NCI-H2029 (cell line): ENCODE measurements around the gene TBX3.

ENCODE experiments used
- DNase-seq: peaks from one replicate; lab custom pipeline; 2025; lab: John Stamatoyannopoulos, UW

TBX3 gene

GRCh38 chr12:114668151-114668885, 15.7 kb downstream of the TBX3 start:
- peak; percentile 86 for DNase-seq

GRCh38 chr12:114667669-114668150, 16.3 kb downstream of the TBX3 start:
- DNase-seq: no peak

DNA sequence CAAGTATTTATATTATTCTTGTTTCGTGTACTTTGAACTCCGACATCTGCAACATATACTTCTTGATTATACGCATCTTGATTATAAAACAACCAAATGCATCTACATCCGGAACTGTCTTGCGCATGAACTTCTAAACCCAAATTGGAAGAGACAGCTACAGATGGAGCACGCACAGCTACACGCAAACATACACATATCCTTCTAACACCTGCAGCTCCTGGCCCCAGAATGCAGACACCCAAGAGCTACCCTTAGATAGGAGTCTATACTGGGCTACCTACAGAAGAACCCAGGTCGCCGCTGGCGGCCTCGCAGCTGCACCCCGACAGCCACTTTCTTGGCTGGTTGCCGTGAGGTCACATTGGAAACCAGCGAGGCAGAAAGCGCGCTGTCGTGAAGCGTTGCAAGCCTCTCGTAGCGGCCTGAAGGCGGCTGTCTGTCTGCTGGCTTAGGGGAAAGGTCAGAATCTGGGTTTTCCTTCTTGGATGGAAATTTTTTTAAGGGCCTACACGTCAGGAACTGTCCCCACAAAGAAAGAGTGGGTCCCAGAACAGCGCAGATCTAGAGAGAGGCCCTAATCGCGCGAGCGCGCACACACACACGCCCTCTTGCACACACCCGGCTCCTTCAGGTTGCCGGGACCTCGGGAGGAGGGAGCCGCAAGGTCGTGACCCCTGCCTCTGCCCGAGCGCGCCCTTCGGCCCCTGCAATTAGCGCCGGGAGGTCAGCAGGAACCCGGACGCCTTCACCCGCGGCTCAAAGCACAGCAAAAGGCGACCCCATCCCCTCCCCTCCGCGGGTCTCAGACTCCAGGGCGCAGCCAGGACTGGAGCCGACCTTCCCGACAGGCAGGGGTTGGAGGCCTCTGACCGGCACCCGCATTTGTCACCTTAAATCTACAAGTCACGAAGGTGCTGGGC, 17.0 kb downstream of the TBX3 start:
- DNase-seq: peak; percentile 17

DNA sequence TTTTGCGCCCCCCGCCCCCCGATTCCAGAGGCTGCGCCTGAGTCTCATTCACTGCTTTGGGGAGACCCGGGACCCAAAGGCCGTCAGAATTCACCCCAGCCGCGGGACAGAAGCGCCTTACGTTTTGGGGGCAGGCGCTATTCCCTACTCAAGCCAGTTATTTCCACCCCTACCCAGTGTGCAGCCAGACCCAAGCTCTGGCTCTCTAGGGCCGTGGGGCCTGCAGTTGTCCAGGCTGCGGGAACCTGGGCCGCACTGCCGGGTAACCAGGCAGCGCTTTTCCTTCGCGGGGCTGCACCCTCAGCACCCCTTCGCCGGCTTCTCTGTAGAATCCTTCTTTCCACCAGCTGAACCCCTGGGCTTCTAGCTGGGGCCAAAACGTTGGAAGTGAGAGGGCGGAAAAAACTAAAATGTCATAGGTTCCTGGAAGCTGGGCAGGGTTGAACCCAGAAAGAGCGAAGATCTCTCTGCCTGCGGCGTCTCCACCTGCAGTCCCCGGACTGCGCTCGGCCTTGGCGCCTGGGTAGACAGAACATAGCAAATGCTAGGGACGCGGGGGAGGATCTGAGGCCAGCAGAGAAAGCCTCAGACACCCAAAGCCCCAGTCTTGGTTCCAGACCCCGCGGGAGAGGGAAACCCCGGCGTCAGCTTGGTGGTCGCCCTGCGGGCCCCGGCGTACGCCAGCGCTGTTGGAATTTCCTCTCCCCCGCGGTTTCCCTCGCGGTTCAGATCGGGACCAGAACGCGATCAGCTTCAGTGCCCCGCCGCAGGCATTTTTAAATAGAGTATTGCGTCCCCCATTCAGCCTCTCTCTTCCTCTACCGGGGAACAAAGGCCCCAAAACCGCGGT, 18.3 kb downstream of the TBX3 start:
- DNase-seq: no peak

DNA sequence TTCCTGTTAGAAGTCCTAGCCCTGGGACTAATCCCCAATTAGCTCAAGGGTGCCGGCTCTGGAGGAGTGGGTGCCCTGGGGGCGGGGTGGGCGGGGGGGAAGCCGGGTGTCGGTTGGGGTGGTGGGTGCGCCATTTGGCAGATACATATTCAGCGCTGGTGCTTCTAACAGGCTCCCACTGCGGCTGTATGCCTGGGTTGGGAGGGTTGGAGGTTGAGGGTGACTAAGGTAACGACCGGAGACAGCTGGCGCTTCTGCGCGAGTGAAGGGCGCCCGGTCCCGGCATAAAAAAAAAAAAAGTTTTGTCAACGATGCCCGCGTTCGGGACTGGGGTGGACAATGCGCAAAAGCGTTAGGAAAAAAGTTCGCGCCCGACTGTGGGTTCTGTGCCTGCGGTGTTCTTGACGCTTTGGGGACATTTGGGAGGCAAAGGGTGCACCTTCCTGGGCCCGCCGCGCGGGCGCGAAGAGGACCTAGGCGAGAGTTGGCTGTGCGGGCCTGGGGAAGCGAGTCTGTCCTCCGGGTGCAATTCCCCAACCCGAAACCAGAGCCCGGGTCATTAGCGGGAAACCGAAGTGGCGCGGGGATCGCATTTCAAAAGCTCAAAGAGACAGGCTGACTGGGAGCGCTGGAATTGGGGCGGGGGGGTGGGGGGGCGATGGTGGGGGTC, 19.2 kb downstream of the TBX3 start:
- DNase-seq: no peak

GRCh38 chr12:114662512-114663177, 21.3 kb downstream of the TBX3 start:
- DNase-seq: peak; percentile 79

DNA sequence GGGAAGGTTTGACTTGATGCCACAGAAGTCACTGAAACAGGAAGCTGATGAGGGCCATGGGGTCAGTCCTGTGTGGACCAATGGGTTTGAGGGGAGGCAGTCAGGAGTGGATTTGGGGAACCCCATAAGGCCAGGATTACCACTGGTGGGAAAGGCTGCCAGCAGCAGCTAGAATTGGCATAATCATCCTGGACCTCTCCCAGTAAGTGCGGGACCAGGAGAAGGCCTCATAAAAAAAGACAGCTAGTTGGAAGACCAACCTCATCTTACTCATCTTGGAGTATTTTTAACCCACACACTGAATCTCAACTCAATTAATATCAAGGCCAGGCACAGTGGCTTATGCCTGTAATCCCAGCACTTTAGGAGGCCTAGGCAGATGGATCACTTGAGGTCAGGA, 22.7 kb downstream of the TBX3 start:
- no peak for DNase-seq

DNA sequence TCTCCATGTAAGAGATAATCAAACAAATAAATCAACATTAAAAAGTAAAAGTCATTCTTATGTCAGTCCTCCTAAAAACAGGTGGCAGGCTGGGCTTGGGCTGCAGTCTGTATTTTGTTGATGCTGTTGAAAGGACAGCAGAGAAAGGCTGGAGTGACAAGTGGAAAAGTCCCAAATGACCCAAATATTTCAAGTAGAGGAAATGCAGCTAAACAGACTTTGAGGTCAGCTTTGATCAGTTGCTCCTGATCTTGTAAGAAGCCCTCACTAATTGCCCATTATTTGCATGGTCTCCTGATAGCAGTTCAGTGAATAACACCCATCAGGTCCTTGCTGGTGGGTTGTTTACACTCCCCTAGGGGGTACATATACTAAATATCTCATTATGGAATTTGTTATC, 24.9 kb downstream of the TBX3 start:
- no peak for DNase-seq

DNA sequence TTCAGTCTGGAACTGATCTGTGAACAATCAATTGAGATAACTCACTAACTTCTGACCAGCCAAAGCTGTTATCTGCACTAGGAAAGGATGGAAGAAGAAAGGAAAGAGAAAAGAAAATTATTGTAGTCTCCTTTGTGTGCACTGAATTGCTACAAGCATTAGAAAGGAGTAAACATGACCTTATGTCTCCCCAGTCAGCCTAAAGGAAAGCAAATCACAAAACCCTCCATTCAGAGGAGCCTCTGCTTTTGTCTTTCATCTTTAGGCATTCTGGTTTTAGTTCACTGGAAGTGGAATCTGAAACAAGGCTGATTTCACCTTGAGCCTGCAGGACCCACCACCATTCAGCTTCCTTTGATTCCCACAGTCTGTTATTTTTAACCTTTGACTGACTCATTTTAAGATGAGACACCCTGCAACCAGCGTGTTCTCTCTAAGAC, 26.0 kb downstream of the TBX3 start:
- no peak for DNase-seq

- DNase-seq: no peak
These were observed 26.4 kb downstream of the TBX3 start for GRCh38 chr12:114657597-114657920.

- peak; percentile 21 for DNase-seq
These were observed 26.9 kb downstream of the TBX3 start for GRCh38 chr12:114656906-114657596.

GRCh38 chr12:114655934-114656749, 27.8 kb downstream of the TBX3 start:
- DNase-seq: no peak

DNA sequence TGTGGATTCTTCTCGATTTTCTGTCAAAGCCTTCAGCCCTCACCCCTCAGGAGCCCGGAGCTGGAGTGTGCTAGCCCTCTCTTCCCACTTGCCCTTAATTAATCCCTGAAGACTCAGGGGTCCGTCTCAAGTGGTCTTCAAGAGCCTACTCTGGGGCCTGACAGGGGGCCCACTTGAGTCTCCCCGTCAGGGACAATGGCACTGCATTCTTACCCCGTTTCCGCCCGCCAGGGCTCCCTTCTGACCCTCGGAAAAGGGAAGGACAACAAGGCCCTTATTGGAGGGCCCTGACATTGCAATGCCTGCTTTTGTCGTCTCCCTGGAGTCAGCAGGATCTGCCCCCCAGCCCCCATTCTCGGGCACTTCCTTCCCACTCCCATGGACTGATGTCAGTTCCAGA, 34.4 kb downstream of the TBX3 start:
- DNase-seq: no peak

GRCh38 chr12:114648711-114649110, 35.3 kb downstream of the TBX3 start:
- no peak for DNase-seq

GRCh38 chr12:114638790-114639435, 45.1 kb downstream of the TBX3 start:
- DNase-seq: no peak

DNA sequence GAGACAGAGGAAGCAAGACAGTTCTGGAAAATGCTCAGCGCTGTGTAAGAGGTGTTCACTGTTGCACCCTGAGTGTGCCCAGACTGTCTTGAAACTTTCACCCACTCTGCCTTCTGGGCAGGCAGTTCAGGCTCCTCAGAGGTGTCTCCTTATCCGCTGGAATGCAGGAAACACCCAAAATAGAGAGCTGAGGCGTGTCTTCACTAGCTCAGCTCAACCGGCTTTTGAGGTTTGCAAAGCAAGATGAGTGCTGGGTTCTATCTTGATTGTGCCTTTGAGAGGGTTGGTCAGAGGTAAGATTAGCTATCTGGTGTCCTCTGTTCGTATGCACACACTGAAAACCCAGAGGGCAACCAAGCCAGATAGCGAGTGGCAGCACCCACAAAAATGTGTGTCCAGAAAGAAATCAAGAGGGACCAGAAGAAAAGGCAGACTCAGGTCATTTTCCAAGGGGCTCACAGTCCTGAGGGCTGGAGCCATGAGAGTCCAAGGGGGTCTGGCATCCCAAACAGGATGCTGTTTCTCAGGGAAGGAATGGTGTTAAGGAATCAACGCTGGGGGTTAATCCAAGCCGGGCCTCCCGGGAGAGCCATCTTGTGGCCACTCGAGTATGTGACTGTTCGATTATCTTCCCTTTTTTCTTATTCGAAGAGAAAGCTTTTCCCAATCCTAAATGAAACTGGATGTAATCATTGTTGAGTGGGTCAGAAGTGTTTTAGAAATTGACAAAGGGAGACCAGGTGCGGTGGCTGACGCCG, 47.1 kb downstream of the TBX3 start:
- no peak for DNase-seq

GRCh38 chr12:114631242-114631641, 52.7 kb downstream of the TBX3 start:
- no peak for DNase-seq

DNA sequence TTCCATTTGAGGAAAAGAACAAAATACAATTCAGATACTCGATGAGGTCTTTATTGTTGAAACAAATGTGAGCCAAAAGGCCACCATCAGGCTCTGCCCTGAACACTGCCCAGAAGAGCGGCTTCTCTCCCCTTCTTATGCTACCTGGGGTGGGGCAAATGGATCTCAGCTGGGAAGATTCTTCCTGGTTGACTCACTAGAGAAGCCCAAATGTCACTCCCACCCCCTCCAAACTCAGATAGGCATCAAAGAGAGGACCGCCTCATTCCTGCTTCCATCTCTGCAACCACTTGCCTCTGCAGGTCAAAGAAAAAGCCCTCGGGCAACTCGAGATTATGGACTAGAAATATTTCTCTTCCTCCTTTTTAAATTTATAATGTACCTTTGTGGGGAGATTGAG, 55.8 kb downstream of the TBX3 start:
- DNase-seq: no peak
